OCI-LY1 (cell line): ENCODE data around the gene LMTK3.

ENCODE experiments used
- H2AFZ ChIP-seq: fragments of 200-600 bp; sonication (generic), shearing (Covaris generic); 2 replicates; pipeline ENCODE4 v1.6.0; 2014; ENCODE audit warnings: antibody characterized with exemption, mild to moderate bottlenecking, low read length
- H3F3A ChIP-seq: fragments of 200-600 bp; sonication (generic), shearing (Covaris generic); 2 replicates; pipeline ENCODE4 v1.6.0; 2014; ENCODE audit warnings: mild to moderate bottlenecking, antibody characterized with exemption, low read length, moderate library complexity; ENCODE audit not compliant: insufficient read depth
- H3K27ac ChIP-seq: fragments of 200-600 bp; sonication (generic); 2 replicates; pipeline ENCODE4 v1.5.1; 2014; ENCODE audit warnings: low read length, mixed run types, mild to moderate bottlenecking, low read depth; ENCODE audit not compliant: poor library complexity, severe bottlenecking
- H3K27me3 ChIP-seq: fragments of 200-600 bp; sonication (generic); 2 replicates; pipeline ENCODE4 v1.6.0; 2014; ENCODE audit warnings: antibody characterized with exemption, mild to moderate bottlenecking, low read length, moderate library complexity; ENCODE audit not compliant: insufficient read depth
- H3K36me3 ChIP-seq: fragments of 200-600 bp; sonication (generic); 2 replicates; pipeline ENCODE4 v1.6.1; 2014; ENCODE audit warnings: mild to moderate bottlenecking, antibody characterized with exemption, low read length, moderate library complexity, mixed read lengths; ENCODE audit not compliant: insufficient read depth
- H3K4me1 ChIP-seq: fragments of 200-600 bp; sonication (generic); 2 replicates; pipeline ENCODE4 v1.5.1; 2014; ENCODE audit warnings: mild to moderate bottlenecking, low read length, moderate library complexity; ENCODE audit not compliant: insufficient read depth, severe bottlenecking
- H3K4me2 ChIP-seq: fragments of 200-600 bp; sonication (generic), shearing (Covaris generic); 2 replicates; pipeline ENCODE4 v1.6.1; 2014; ENCODE audit warnings: low read length
- H3K4me3 ChIP-seq: fragments of 200-600 bp; sonication (generic); 2 replicates; pipeline ENCODE4 v1.5.1; 2014; ENCODE audit warnings: low read length, low read depth, mild to moderate bottlenecking, mixed read lengths; ENCODE audit not compliant: poor library complexity, severe bottlenecking
- H3K79me2 ChIP-seq: fragments of 200-600 bp; shearing (Covaris generic); 2 replicates; pipeline ENCODE4 v1.6.1; 2016; ENCODE audit warnings: mixed run types, low read length, mixed read lengths; ENCODE audit not compliant: insufficient read depth
- H3K9ac ChIP-seq: fragments of 200-600 bp; sonication (generic), shearing (Covaris generic); 2 replicates; pipeline ENCODE4 v1.6.1; 2014; ENCODE audit warnings: mild to moderate bottlenecking, low read length, mixed read lengths
- H3K9me2 ChIP-seq: fragments of 200-600 bp; sonication (generic), shearing (Covaris generic); 2 replicates; pipeline ENCODE4 v1.6.1; 2014; ENCODE audit warnings: low read depth, mild to moderate bottlenecking, low read length, mixed read lengths
- H3K9me3 ChIP-seq: fragments of 200-600 bp; shearing (Covaris generic); 2 replicates; pipeline ENCODE4 v1.6.1; 2014; ENCODE audit warnings: low read length, mixed read lengths
- H4K20me1 ChIP-seq: fragments of 200-600 bp; sonication (generic), shearing (Covaris generic); 2 replicates; pipeline ENCODE4 v1.6.0; 2016; ENCODE audit warnings: mild to moderate bottlenecking, low read length; ENCODE audit not compliant: insufficient read depth
- CTCF ChIP-seq: fragments of 200-600 bp; sonication (generic), shearing (Covaris generic); IDR thresholded peaks from 2 replicates; pipeline ENCODE4 v1.5.1; 2017; ENCODE audit warnings: mild to moderate bottlenecking, antibody characterized with exemption, low read length, moderate library complexity, mixed read lengths
- EZH2 ChIP-seq: fragments of 200-600 bp; sonication (generic), shearing (Covaris generic); IDR thresholded peaks from 2 replicates; pipeline ENCODE4 v1.8.0; 2017; ENCODE audit warnings: borderline replicate concordance, mixed run types, mild to moderate bottlenecking, antibody characterized with exemption, low read length, moderate library complexity, mixed read lengths

The LMTK3 gene

GRCh38 chr19:48444129-48444935 is 67.3 kb downstream of the LMTK3 start:
- H4K20me1 ChIP-seq = no peaks in the 10 kb centered on the region
- no peaks in the 10 kb centered on the region for H3K9me3 ChIP-seq
- no peak for TF ChIP-seq CTCF
- no peak for TF ChIP-seq EZH2
- peak overlapping the region; percentile 16 for H2AFZ ChIP-seq
- no peaks in the 10 kb centered on the region for H3K27me3 ChIP-seq
- no peaks in the 10 kb centered on the region for H3F3A ChIP-seq
- peaks cover 26% of the 10 kb centered on the region for H3K4me1 ChIP-seq
- no peaks in the 10 kb centered on the region for H3K79me2 ChIP-seq
- H3K36me3 ChIP-seq = peaks cover 24% of the 10 kb centered on the region
- peak overlapping the region; percentile 73 for H3K27ac ChIP-seq
- no peaks in the 10 kb centered on the region for H3K9me2 ChIP-seq
- H3K9ac ChIP-seq = peak overlapping the region; percentile 73
- peak overlapping the region; percentile 71 for H3K4me3 ChIP-seq
- H3K4me2 ChIP-seq = peak overlapping the region; percentile 78

DNA sequence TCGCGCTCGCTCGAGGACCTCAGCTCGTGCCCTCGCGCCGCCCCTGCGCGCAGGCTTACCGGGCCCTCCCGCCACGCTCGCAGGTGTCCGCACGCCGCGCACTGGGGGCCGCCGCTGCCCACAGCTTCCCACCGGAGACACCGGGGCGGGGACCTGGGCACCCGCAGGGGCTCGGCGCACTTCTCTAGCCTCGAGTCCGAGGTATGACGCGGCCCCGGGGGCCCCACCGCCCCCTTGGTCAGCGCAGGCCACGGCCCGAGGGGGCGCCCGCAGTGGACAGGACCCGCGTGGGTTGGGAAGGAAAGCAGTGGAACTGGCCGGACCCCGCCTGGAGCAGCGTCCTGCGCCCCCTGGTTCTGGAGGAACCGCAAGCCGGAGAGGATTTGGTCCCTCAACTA is 67.9 kb downstream of the LMTK3 start:
- H2AFZ ChIP-seq = no peak overlapping the region
- no peak overlapping the region for H3K27ac ChIP-seq
- H3K9ac ChIP-seq = no peak overlapping the region
- TF ChIP-seq CTCF = no peak
- TF ChIP-seq EZH2 = no peak
- no peaks in the 10 kb centered on the region for H3F3A ChIP-seq
- peaks cover 26% of the 10 kb centered on the region for H3K4me1 ChIP-seq
- peak overlapping the region; percentile 78 for H3K4me2 ChIP-seq
- H3K9me2 ChIP-seq = no peaks in the 10 kb centered on the region
- no peaks in the 10 kb centered on the region for H3K79me2 ChIP-seq
- H3K9me3 ChIP-seq = no peaks in the 10 kb centered on the region
- no peaks in the 10 kb centered on the region for H4K20me1 ChIP-seq
- peak overlapping the region; percentile 71 for H3K4me3 ChIP-seq
- H3K36me3 ChIP-seq = peaks cover 18% of the 10 kb centered on the region
- H3K27me3 ChIP-seq = no peaks in the 10 kb centered on the region

DNA sequence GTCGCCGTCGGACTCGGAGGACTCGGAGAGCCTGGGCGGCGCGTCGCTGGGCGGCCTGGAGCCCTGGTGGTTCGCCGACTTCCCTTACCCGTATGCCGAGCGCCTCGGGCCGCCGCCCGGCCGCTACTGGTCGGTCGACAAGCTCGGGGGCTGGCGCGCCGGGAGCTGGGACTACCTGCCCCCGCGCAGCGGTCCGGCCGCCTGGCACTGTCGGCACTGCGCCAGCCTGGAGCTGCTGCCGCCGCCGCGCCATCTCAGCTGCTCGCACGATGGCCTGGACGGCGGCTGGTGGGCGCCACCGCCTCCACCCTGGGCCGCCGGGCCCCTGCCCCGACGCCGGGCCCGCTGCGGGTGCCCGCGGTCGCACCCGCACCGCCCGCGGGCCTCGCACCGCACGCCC is 68.4 kb downstream of the LMTK3 start:
- no peaks in the 10 kb centered on the region for H3K79me2 ChIP-seq
- no peaks in the 10 kb centered on the region for H3K27me3 ChIP-seq
- no peaks in the 10 kb centered on the region for H3F3A ChIP-seq
- no peaks in the 10 kb centered on the region for H3K9me2 ChIP-seq
- H3K4me1 ChIP-seq = peaks cover 26% of the 10 kb centered on the region
- H3K4me3 ChIP-seq = no peak overlapping the region
- no peak overlapping the region for H3K4me2 ChIP-seq
- H2AFZ ChIP-seq = no peak overlapping the region
- H3K9ac ChIP-seq = no peak overlapping the region
- no peaks in the 10 kb centered on the region for H3K9me3 ChIP-seq
- no peak overlapping the region for H3K27ac ChIP-seq
- peaks cover 13% of the 10 kb centered on the region for H3K36me3 ChIP-seq
- TF ChIP-seq EZH2 = no peak
- TF ChIP-seq CTCF = no peak
- H4K20me1 ChIP-seq = no peaks in the 10 kb centered on the region
